ENCODE data around the gene TAOK3. TPM values are rescaled to one million over a fixed set of nuclear protein-coding genes. Genes with fewer than 3 reads are reported as not detected.

TAOK3 gene
- total RNA-seq, 1 donor from 2014 or later = 28.6 TPM

- no peak overlapping the region for H3K4me3 Mint-ChIP-seq (ENCODE audit: unreplicated experiment)
- DNase-seq (ENCODE audit: extremely low spot score, unreplicated experiment) = no peak
- no peak overlapping the region for H3K27ac Mint-ChIP-seq (ENCODE audit: unreplicated experiment)
- H3K36me3 Mint-ChIP-seq (ENCODE audit: unreplicated experiment) = no peaks in the 10 kb centered on the region
- H3K27me3 Mint-ChIP-seq (ENCODE audit: unreplicated experiment) = no peaks in the 10 kb centered on the region
- no peaks in the 10 kb centered on the region for H3K9me3 Mint-ChIP-seq (ENCODE audit: unreplicated experiment)
- H3K4me1 Mint-ChIP-seq (ENCODE audit: unreplicated experiment) = peaks cover 3% of the 10 kb centered on the region
- TF ChIP-seq CTCF (IDR thresholded peaks at IDR 0.05) = no peak
These were observed 24.8 kb downstream of the TAOK3 start for GRCh38 chr12:118347916-118348315.

GRCh38 chr12:118346895-118347294, 25.8 kb downstream of the TAOK3 start:
- TF ChIP-seq CTCF (IDR thresholded peaks at IDR 0.05) = no peak
- DNase-seq (ENCODE audit: extremely low spot score, unreplicated experiment) = no peak
- Mint-ChIP-seq H3K4me3 (ENCODE audit: unreplicated experiment) (no peak overlapping the region), H3K36me3 (ENCODE audit: unreplicated experiment) (no peaks in the 10 kb centered on the region), H3K9me3 (ENCODE audit: unreplicated experiment) (no peaks in the 10 kb centered on the region), H3K27ac (ENCODE audit: unreplicated experiment) (no peak overlapping the region), H3K4me1 (ENCODE audit: unreplicated experiment) (peaks cover 3% of the 10 kb centered on the region), H3K27me3 (ENCODE audit: unreplicated experiment) (no peaks in the 10 kb centered on the region)

- no peak overlapping the region for H3K27ac Mint-ChIP-seq (ENCODE audit: unreplicated experiment)
- no peaks in the 10 kb centered on the region for H3K36me3 Mint-ChIP-seq (ENCODE audit: unreplicated experiment)
- H3K4me1 Mint-ChIP-seq (ENCODE audit: unreplicated experiment) = peaks cover 3% of the 10 kb centered on the region
- no peak for DNase-seq (ENCODE audit: extremely low spot score, unreplicated experiment)
- no peak overlapping the region for H3K4me3 Mint-ChIP-seq (ENCODE audit: unreplicated experiment)
- no peaks in the 10 kb centered on the region for H3K27me3 Mint-ChIP-seq (ENCODE audit: unreplicated experiment)
- H3K9me3 Mint-ChIP-seq (ENCODE audit: unreplicated experiment) = no peaks in the 10 kb centered on the region
- TF ChIP-seq CTCF (IDR thresholded peaks at IDR 0.05) = no peak
These were observed 27.4 kb downstream of the TAOK3 start for GRCh38 chr12:118345355-118345754.

GRCh38 chr12:118344829-118345228, 27.9 kb downstream of the TAOK3 start:
- H3K4me1 Mint-ChIP-seq (ENCODE audit: unreplicated experiment) = peaks cover 7% of the 10 kb centered on the region
- no peaks in the 10 kb centered on the region for H3K9me3 Mint-ChIP-seq (ENCODE audit: unreplicated experiment)
- H3K27me3 Mint-ChIP-seq (ENCODE audit: unreplicated experiment) = no peaks in the 10 kb centered on the region
- no peak overlapping the region for H3K4me3 Mint-ChIP-seq (ENCODE audit: unreplicated experiment)
- no peak for DNase-seq (ENCODE audit: extremely low spot score, unreplicated experiment)
- H3K36me3 Mint-ChIP-seq (ENCODE audit: unreplicated experiment) = no peaks in the 10 kb centered on the region
- TF ChIP-seq CTCF (IDR thresholded peaks at IDR 0.05) = no peak
- no peak overlapping the region for H3K27ac Mint-ChIP-seq (ENCODE audit: unreplicated experiment)

GRCh38 chr12:118342090-118342489, 30.6 kb downstream of the TAOK3 start:
- peaks cover 25% of the 10 kb centered on the region for H3K4me1 Mint-ChIP-seq (ENCODE audit: unreplicated experiment)
- no peaks in the 10 kb centered on the region for H3K9me3 Mint-ChIP-seq (ENCODE audit: unreplicated experiment)
- no peak overlapping the region for H3K27ac Mint-ChIP-seq (ENCODE audit: unreplicated experiment)
- H3K4me3 Mint-ChIP-seq (ENCODE audit: unreplicated experiment) = no peak overlapping the region
- DNase-seq (ENCODE audit: extremely low spot score, unreplicated experiment) = no peak
- no peaks in the 10 kb centered on the region for H3K27me3 Mint-ChIP-seq (ENCODE audit: unreplicated experiment)
- no peak for TF ChIP-seq CTCF (IDR thresholded peaks at IDR 0.05)
- H3K36me3 Mint-ChIP-seq (ENCODE audit: unreplicated experiment) = no peaks in the 10 kb centered on the region
